GM12865 (cell line): Measurements from ENCODE around the gene IKZF3.

Source experiments
- DNase-seq: peaks from one replicate; pipeline ENCODE4 v3.0.0; 2010; ENCODE audit warnings: low read depth
- H3K4me3 ChIP-seq: 2 replicates; pipeline ENCODE4 v1.5.1; 2011; ENCODE audit warnings: mild to moderate bottlenecking, low read depth, low read length, control low read depth
- CTCF ChIP-seq: IDR thresholded peaks from 2 replicates; pipeline ENCODE4 v1.5.1; 2011; ENCODE audit warnings: low read length, control low read depth, low read depth, inconsistent platforms; ENCODE audit not compliant: insufficient read depth; ENCODE audit errors: missing control alignments

Gene IKZF3

GRCh38 chr17:39755554-39756379 is 108.3 kb downstream of the IKZF3 start:
- DNase-seq, result peak; percentile 92
- H3K4me3 ChIP-seq, result peak overlapping the region; percentile 70
- no peak for TF ChIP-seq CTCF

- DNase-seq, result peak; percentile 47
- TF ChIP-seq CTCF, result no peak
- H3K4me3 ChIP-seq, result peak overlapping the region; percentile 70
These were observed 109.1 kb downstream of the IKZF3 start for GRCh38 chr17:39754958-39755553.

GRCh38 chr17:39754161-39754957 is 109.8 kb downstream of the IKZF3 start:
- DNase-seq, result peak; percentile 99
- peak; percentile 88 for TF ChIP-seq CTCF
- H3K4me3 ChIP-seq, result peak overlapping the region; percentile 81

- TF ChIP-seq CTCF, result peak; percentile 8
- peak; percentile 88 for DNase-seq
- peak overlapping the region; percentile 81 for H3K4me3 ChIP-seq
These were observed 110.5 kb downstream of the IKZF3 start for GRCh38 chr17:39753514-39754160.

- DNase-seq, result no peak
- no peak for TF ChIP-seq CTCF
- no peak overlapping the region; the same call in 1 of the 2 replicates for H3K4me3 ChIP-seq
These were observed 111.8 kb downstream of the IKZF3 start for GRCh38 chr17:39752241-39752881.

GRCh38 chr17:39751637-39752036 is 112.5 kb downstream of the IKZF3 start:
- no peak for DNase-seq
- TF ChIP-seq CTCF, result no peak
- H3K4me3 ChIP-seq, result no peak overlapping the region
